Ascending aorta (tissue), 2 donors: ENCODE data around the gene H6PD. TPM values are rescaled to one million over a fixed set of nuclear protein-coding genes. Genes with fewer than 3 reads are reported as not detected.

Experiments
- DNase-seq, 2 donors: peaks; one replicate each; pipeline ENCODE4 v3.0.0-alpha.2; 2019; ENCODE audit warnings: low spot score in 2 of 2
- H3K27ac ChIP-seq, 2 donors: fragments of 200-600 bp; sonication (generic); one replicate each; pipeline ENCODE4 v1.5.1; 2016 to 2017; ENCODE audit warnings: mild to moderate bottlenecking in 1 of 2
- H3K27me3 ChIP-seq: fragments of 200-600 bp; sonication (generic); one replicate; pipeline ENCODE4 v1.5.1; 2017
- H3K36me3 ChIP-seq, 2 donors: fragments of 200-600 bp; sonication (generic); one replicate each; pipeline ENCODE4 v1.5.1; 2016
- H3K4me1 ChIP-seq, 2 donors: fragments of 200-600 bp; sonication (generic); one replicate each; pipeline ENCODE4 v1.5.1; 2016 to 2017; ENCODE audit warnings: mild to moderate bottlenecking in 1 of 2
- H3K4me3 ChIP-seq, 2 donors: fragments of 200-600 bp; sonication (generic); one replicate each; pipeline ENCODE4 v1.5.1; 2016 to 2017; ENCODE audit warnings: mild to moderate bottlenecking in 1 of 2
- H3K9me3 ChIP-seq, 2 donors: fragments of 200-600 bp; sonication (generic); one replicate each; pipeline ENCODE4 v1.5.1; 2016
- intact Hi-C: fragments of 100-400 bp; cut with DNase I; formaldehyde crosslinking; loops from one replicate; pipeline ENCODE4 v1.15.1; 2023
- total RNA-seq: library from RNA; depleted of rRNA; stranded (reverse); fragments of >200 nt; gene quantifications from one replicate; pipeline ENCODE4 v1.1.0, GENCODE V29; 2016
- TF ChIP-seq, protein P1 (sequence below), 3 experiments: fragments of 200-600 bp in 2 of 3; fragments of 450-650 bp in 1 of 3; sonication (generic) in 2 of 3; IDR thresholded peaks; one replicate each; pipeline ENCODE4 v1.5.1; 2016 to 2019; ENCODE audit warnings: antibody characterized with exemption in 3 of 3, mild to moderate bottlenecking in 1 of 3, moderate library complexity in 1 of 3

H6PD gene
- total RNA-seq, 1 donor from 2014 or later = 56.8 TPM

DNA sequence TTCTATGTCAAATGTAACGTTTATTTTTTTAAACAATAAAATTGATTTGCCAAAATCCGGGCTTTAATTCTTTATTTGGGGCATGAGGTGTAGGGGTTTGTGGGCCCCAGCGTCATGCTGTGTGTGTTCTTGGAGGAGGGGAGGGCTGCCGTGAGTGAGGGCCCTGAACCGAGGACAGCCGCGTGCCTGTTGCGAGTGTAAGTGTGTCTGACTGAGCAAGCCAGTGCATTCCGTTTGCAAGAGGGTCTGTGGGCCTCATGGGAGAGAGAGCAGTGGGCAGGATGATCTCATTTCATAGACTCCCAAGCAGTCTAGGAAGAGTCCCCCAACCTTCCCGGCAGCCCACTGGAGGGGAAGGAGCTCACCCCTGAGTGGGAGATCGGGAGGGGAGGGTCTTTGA lies 36.7 kb downstream of the H6PD start:
- no peak overlapping the region for H3K4me3 ChIP-seq
- H3K27me3 ChIP-seq = no peaks in the 10 kb centered on the region
- DNase-seq = no peak
- intact Hi-C loops = no loop called here
- no peaks in the 10 kb centered on the region for H3K9me3 ChIP-seq
- H3K27ac ChIP-seq = no peak overlapping the region
- peaks cover 9 to 25% of the 10 kb centered on the region in 2 donors for H3K36me3 ChIP-seq
- H3K4me1 ChIP-seq = peaks cover 5 to 6% of the 10 kb centered on the region in 2 donors
- TF ChIP-seq, protein P1, sequence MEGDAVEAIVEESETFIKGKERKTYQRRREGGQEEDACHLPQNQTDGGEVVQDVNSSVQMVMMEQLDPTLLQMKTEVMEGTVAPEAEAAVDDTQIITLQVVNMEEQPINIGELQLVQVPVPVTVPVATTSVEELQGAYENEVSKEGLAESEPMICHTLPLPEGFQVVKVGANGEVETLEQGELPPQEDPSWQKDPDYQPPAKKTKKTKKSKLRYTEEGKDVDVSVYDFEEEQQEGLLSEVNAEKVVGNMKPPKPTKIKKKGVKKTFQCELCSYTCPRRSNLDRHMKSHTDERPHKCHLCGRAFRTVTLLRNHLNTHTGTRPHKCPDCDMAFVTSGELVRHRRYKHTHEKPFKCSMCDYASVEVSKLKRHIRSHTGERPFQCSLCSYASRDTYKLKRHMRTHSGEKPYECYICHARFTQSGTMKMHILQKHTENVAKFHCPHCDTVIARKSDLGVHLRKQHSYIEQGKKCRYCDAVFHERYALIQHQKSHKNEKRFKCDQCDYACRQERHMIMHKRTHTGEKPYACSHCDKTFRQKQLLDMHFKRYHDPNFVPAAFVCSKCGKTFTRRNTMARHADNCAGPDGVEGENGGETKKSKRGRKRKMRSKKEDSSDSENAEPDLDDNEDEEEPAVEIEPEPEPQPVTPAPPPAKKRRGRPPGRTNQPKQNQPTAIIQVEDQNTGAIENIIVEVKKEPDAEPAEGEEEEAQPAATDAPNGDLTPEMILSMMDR (IDR thresholded peaks at IDR 0.05) = no peak

DNA sequence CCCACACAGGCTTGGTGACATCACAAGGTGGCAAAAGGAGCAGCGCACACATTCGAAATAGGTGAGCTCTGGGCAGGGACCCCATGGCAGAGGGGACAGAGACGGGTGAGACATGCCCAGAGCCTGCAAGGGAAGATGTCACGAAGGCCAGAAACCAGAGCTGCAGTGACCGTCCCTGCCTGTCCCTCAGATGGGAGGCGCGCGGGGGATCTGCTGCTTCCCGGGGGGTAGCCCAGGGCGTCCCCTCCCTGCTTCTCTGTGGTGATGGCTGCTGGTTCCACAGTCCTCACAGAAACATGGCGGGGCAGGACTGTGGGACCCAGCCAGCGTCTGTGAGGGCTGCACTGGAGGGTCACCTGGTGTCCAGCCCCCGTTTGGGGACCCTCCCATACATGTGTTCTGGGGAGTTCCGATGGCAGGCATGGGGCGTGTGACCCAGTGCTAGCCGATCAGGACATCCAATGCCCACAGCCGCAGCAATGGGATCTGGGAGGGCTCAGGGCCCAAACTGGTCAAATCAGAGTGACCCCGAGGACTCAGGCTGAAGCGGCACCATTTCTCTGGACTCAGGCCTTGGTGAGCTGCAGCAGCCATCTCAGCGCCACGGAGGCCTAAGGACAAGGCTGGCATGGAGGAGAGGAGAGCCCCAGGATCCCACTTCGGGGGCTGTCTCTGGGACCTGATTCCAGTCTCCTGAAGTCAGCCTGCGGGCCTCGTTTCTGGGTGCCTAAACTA lies 37.5 kb downstream of the H6PD start:
- Histone ChIP-seq H3K9me3 (no peaks in the 10 kb centered on the region), H3K27ac (no peak overlapping the region), H3K4me1 (peaks cover 0 to 3% of the 10 kb centered on the region in 2 donors), H3K27me3 (no peaks in the 10 kb centered on the region), H3K36me3 (peaks cover 9 to 25% of the 10 kb centered on the region in 2 donors), H3K4me3 (no peak overlapping the region)
- TF ChIP-seq, protein P1 (IDR thresholded peaks at IDR 0.05) = no peak
- intact Hi-C loops = no loop called here
- DNase-seq = no peak

DNA sequence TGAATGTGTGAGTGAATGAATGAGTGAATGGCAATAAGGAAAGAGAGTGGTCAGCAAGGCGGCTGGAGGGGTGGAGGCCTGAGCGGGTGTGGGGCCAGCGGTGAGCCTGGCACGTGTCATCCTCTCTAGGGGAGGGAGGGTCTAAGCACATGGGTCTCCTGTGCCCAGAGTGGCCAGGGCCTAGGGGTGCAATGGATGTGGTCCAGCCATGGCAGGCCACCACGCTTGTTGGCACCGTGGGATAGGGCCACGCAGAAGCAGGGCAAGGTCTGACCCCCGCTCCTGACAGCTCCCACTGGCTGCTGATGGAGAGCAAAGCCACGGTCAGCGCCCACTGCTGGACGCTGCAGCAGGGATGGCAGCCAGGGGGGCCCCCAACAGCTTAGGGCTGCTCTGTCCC lies 38.6 kb downstream of the H6PD start:
- Histone ChIP-seq H3K4me1 (peaks cover 4 to 7% of the 10 kb centered on the region in 2 donors), H3K4me3 (no peak overlapping the region), H3K9me3 (no peaks in the 10 kb centered on the region), H3K36me3 (peaks cover 9 to 25% of the 10 kb centered on the region in 2 donors), H3K27ac (no peak overlapping the region), H3K27me3 (no peaks in the 10 kb centered on the region)
- intact Hi-C loops = no loop called here
- TF ChIP-seq, protein P1 (IDR thresholded peaks at IDR 0.05) = no peak
- no peak for DNase-seq

DNA sequence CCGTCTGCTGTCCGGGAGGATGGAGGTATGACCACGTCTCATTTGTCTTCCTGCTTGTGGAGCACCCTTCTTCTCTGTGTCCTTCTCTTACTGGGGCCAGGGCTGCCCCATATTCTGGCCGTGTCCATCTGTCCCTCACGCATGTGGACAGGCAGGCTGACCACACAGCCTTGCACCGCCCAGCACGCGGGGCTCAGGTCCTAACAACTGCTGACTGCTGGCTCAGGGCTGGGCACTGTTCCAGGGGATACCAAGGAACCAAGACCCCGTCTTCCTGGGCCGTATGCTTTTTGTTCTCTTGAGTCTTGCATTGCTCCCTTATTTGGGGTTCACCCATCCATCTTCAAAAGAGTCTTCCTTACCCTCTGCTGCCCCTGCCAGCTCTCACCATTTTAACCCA lies 40.6 kb downstream of the H6PD start:
- Histone ChIP-seq H3K27me3 (no peaks in the 10 kb centered on the region), H3K4me3 (no peak overlapping the region), H3K9me3 (no peaks in the 10 kb centered on the region), H3K27ac (no peak overlapping the region), H3K4me1 (peaks cover 9 to 12% of the 10 kb centered on the region in 2 donors), H3K36me3 (peaks cover 0 to 13% of the 10 kb centered on the region in 2 donors)
- intact Hi-C loops = no loop called here
- TF ChIP-seq, protein P1 (IDR thresholded peaks at IDR 0.05) = no peak
- no peak for DNase-seq

DNA sequence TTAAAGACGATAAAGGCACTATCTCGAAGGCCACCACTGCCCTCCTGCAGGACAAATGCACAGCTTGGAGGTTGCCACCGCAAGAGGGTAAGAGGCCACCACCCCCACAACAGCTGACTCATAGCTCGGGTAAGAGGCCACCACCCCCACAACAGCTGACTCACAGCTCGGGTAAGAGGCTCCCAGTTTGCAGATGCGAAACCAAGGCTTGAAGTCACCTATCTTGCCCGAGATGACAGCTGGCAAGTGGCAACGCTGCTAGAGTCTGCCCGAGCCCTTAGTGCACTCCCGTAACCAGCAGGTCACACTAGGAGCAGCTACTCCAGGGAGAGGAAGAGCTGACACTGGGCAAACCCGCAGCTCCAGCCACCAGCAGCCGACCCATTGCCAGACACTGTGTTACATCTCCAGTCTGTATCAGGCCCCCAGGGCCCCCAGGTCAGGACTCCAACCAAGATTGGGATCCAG lies 41.0 kb downstream of the H6PD start:
- H3K27me3 ChIP-seq = no peaks in the 10 kb centered on the region
- H3K4me3 ChIP-seq = no peak overlapping the region
- no peaks in the 10 kb centered on the region for H3K9me3 ChIP-seq
- peaks cover 0 to 8% of the 10 kb centered on the region in 2 donors for H3K36me3 ChIP-seq
- intact Hi-C loops = no loop called here
- H3K4me1 ChIP-seq = peaks cover 10 to 14% of the 10 kb centered on the region in 2 donors
- H3K27ac ChIP-seq = peak overlapping the region in 1 of 2 donors; percentile 18
- TF ChIP-seq, protein P1 (IDR thresholded peaks at IDR 0.05) = no peak
- DNase-seq = peak in 1 of 2 donors; percentile 75
